IPS-11a (cell line): ENCODE results near the gene MS4A6A.
"Not testable (repeated sequence)": the region's sequence is repeated elsewhere in the genome, so short reads cannot be mapped to it uniquely, and the experiment has no call there.

Experiments used
- H3K4me3 ChIP-seq: one replicate; pipeline ENCODE4 v1.5.1; 2013; ENCODE audit warnings: low read depth, low read length, control low read depth

The MS4A6A gene

DNA sequence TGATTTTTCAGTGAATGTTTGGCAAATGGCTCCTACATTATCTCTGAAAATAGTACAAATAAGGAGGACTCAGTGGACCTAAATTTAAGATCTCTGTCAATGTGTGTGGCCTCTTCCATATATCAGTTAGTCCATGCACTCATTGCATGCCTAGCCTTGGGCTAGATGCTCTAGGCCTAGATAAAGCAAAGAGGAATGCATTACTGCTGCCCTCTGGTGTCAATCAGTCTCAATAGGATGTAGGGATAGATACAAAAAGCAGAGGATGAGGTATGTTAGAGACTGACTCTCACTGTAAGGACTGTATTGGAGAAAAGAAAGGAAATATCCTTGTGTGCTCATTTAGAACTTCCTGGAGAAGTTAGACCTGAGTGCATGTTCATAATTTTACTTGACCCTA lies 52.4 kb downstream of the MS4A6A start:
- no peak overlapping the region for H3K4me3 ChIP-seq

DNA sequence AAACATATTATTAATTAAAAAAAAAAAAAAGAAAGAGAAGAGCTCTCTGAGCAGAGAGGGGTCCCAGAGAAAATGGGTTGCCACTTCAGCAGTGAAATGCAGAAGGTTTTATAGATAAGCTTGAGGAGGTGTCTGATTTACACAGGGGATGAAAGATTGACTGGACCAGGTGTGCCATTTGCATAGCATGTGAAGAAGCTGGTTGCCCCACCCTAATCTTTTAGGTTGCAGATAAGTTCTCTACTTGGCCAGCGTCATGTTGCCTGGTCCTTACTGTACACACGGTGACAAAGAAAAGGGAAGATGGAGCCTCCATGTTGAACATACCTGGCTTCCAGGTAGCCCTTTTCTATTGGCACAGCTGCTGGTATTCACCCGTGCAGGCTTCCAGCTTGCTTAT lies 53.0 kb downstream of the MS4A6A start:
- no peak overlapping the region for H3K4me3 ChIP-seq

DNA sequence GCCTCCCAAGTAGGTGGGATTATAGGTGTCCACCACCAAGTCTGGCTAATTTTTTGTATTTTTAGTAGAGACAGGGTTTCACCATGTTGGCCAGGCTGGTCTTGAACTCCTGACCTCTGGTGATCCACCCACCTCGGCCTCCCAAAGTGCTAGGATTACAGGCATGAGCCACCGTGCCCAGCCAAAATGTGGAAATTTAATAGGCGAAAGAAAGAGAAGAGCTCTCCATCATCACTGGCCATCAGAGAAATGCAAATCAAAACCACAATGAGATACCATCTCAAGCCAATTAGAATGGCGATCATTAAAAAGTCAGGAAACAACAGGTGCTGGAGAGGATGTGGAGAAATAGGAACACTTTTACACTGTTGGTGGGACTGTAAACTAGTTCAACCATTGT lies 54.0 kb downstream of the MS4A6A start:
- H3K4me3 ChIP-seq, result not testable (repeated sequence)

DNA sequence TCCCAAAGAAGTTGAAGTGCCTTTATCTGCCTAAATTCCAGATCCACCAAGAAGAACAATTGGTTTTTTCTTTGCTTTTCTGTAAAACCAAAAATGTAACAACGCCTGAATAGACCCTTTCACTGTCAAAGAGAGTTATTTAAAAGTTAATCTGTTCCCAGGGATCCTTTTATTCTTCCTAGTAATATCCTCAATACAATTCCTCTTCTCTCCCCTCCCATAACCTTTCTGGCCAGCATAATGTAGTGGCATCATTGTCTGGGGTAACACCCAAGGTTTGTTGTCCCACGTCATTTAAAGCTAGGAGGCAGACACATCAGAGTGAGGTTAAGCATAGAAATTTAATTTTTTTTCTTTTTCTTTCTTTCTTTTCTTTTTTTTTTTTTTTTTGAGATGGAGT lies 54.5 kb downstream of the MS4A6A start:
- no peak overlapping the region for H3K4me3 ChIP-seq

DNA sequence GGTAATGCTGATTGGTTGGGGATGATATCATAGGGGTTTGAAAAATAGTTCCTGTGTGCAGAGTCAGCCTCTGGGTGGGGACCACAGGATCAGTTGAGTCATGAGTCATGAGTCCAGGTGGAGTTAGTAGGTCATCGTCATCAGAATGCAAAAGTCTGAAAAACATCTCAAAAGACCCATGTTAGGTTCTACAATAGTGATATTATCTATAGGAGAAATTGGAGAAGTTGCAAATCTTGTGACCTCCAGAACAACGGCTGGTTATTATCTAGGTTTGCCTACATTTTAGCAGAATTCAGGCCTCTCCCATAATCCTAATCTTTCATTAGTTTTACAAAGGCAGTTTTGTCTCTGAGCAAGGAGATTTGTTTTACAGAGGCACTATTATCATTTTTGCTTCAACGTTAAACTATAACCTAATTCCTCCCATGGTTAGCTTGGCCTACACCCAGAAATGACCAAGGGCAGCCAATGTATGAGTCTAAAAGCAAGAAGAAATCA lies 55.5 kb downstream of the MS4A6A start:
- no peak overlapping the region for H3K4me3 ChIP-seq

DNA sequence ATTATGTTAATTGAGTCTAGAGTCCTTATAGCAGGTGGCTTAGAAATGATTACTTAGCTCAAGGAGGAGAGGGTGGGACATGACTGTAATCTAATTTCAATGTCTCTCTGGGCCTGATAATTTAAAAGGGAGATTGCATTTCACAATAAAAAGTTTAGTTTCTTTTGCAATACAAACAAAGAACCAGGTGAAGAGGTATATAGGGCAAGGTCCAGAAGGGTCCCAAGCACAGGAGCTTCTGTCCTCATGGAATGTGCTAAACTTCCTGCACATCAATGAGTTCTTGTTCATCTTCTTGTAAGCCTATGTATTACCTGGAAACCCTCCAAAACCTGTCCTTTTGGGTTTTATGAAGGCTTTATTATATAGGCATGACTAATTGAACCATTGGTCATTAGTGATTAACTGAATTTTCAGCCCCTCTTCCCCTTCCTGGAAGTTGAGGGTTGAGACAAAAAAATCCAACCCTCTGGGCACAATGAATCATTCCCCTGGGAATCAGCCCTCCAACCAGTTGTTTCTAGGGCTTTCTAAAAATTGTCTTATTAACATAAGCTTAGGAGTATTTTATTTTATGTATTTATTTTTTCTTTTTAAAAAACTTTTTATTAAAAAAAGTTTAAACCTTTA lies 56.8 kb downstream of the MS4A6A start:
- no peak overlapping the region for H3K4me3 ChIP-seq

DNA sequence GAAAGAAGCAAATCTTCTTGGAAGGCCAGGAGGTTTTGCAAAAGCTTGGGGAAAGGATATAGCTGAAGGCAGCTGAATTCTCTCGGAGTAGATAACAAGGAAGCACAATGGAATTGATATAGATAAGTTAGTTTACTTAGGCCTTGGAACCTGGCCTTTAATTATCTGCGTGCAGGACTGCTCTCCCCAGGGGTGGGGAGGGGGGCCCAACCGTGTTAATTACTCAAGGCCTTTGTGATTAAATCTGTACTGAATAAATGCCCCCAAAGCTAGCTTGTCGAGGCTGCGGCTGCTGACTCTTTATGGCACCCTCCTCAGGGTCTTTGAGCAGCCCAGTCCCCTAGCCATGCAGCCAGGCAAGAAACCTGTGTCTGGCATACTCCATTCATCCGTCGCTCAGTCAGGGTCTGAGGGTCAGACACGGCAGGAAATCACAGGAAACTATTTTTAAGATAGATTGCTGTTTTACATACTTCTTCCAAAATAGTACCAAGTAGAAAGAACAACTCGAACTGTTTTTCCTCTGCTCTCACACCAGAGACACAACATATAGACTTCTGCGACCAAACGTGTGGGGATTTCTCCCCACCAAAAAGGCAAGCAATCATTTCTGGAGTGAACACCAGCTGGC lies 58.0 kb downstream of the MS4A6A start:
- H3K4me3 ChIP-seq, result no peak overlapping the region
